Smooth muscle cell (in vitro differentiated cells): ENCODE data around the gene MAD1L1. TPM values are rescaled to one million over a fixed set of nuclear protein-coding genes. Genes with fewer than 3 reads are reported as not detected.
"Not testable (repeated sequence)": the region's sequence is repeated elsewhere in the genome, so short reads cannot be mapped to it uniquely, and the experiment has no call there.

ENCODE experiments used
- DNase-seq: peaks from one replicate; lab custom pipeline; 2025; ENCODE audit not compliant: unreplicated experiment; lab: John Stamatoyannopoulos, UW
- H2AFZ ChIP-seq: fragments of 200-600 bp; sonication (generic); 2 replicates; pipeline ENCODE4 v1.6.0; 2016; ENCODE audit warnings: antibody characterized with exemption, low read depth, mild to moderate bottlenecking
- H3F3A ChIP-seq: fragments of 200-600 bp; sonication (generic); 2 replicates; pipeline ENCODE4 v1.6.0; 2017; ENCODE audit warnings: antibody characterized with exemption, low read depth
- H3K27ac ChIP-seq: fragments of 200-600 bp; sonication (generic); 2 replicates; pipeline ENCODE4 v1.5.1; 2016; ENCODE audit warnings: low read depth, mild to moderate bottlenecking
- H3K27me3 ChIP-seq: fragments of 200-600 bp; sonication (generic); 2 replicates; pipeline ENCODE4 v1.6.1; 2016; ENCODE audit warnings: low read depth, mild to moderate bottlenecking
- H3K36me3 ChIP-seq: fragments of 200-600 bp; sonication (generic); 2 replicates; pipeline ENCODE4 v1.5.1; 2016; ENCODE audit warnings: low read depth
- H3K4me1 ChIP-seq: fragments of 200-600 bp; sonication (generic); 2 replicates; pipeline ENCODE4 v1.5.1; 2016; ENCODE audit warnings: low read depth
- H3K4me2 ChIP-seq: fragments of 200-600 bp; sonication (generic); 2 replicates; pipeline ENCODE4 v1.6.0; 2016; ENCODE audit warnings: mild to moderate bottlenecking
- H3K4me3 ChIP-seq: fragments of 200-600 bp; sonication (generic); 2 replicates; pipeline ENCODE4 v1.5.1; 2016; ENCODE audit warnings: mild to moderate bottlenecking
- H3K79me2 ChIP-seq: fragments of 200-600 bp; sonication (generic); 2 replicates; pipeline ENCODE4 v1.6.0; 2016; ENCODE audit warnings: low read depth, mild to moderate bottlenecking
- H3K9ac ChIP-seq: fragments of 200-600 bp; sonication (generic); 2 replicates; pipeline ENCODE4 v1.6.0; 2016; ENCODE audit warnings: low read depth
- H3K9me3 ChIP-seq: fragments of 200-600 bp; sonication (generic); replicated peaks from 2 replicates; pipeline ENCODE4 v1.5.1; 2016; ENCODE audit warnings: low read depth
- H4K20me1 ChIP-seq: fragments of 200-600 bp; sonication (generic); 2 replicates; pipeline ENCODE4 v1.6.0; 2016; ENCODE audit warnings: low read depth
- CTCF ChIP-seq: fragments of 200-600 bp; sonication (generic); IDR thresholded peaks from 2 replicates; pipeline ENCODE4 v1.5.1; 2017; ENCODE audit warnings: borderline replicate concordance, mild to moderate bottlenecking, antibody characterized with exemption; ENCODE audit not compliant: insufficient read depth, poor library complexity, severe bottlenecking
- WGBS: methylation state at CpG from one replicate; pipeline ENCODE4 v1.1.7; 2016; ENCODE audit warnings: low lambda C conversion rate; 5-methylcytosine and 5-hydroxymethylcytosine counted together
- polyA plus RNA-seq: library from polyadenylated mRNA; unstranded; fragments of >200 nt; fragmentation: Nextera tagmentation; extraction: Ambion mirVana; gene quantifications from 2 replicates; pipeline ENCODE4 v1.2.1, GENCODE V29; 2016
- total RNA-seq: library from RNA; depleted of rRNA; stranded (reverse); fragments of >200 nt; gene quantifications from 2 replicates; pipeline ENCODE4 v1.2.3, GENCODE V29; 2014

Gene MAD1L1
- total and polyA plus RNA-seq, 2 experiments from 2014 or later, result 33.4 to 60.7 TPM

GRCh38 chr7:2036786-2037185 is 196.0 kb downstream of the MAD1L1 start:
- Histone ChIP-seq H2AFZ (no peak overlapping the region), H3K4me3 (no peak overlapping the region), H3K4me2 (no peak overlapping the region), H3K27me3 (no peaks in the 10 kb centered on the region), H3K36me3 (no peaks in the 10 kb centered on the region), H3K9me3 (no peaks in the 10 kb centered on the region), H4K20me1 (peaks cover 14% of the 10 kb centered on the region), H3F3A (no peaks in the 10 kb centered on the region), H3K79me2 (no peaks in the 10 kb centered on the region), H3K4me1 (no peaks in the 10 kb centered on the region), H3K27ac (no peak overlapping the region), H3K9ac (no peak overlapping the region)
- no peak for TF ChIP-seq CTCF
- no peak for DNase-seq
- 93% methylated on average over 20 of the region's 20 CpGs for WGBS

GRCh38 chr7:2036201-2036600 is 196.5 kb downstream of the MAD1L1 start:
- H3K27ac ChIP-seq, H3K36me3 ChIP-seq, H3K4me1 ChIP-seq, H3K9ac ChIP-seq, DNase-seq, H3K4me3 ChIP-seq, H3K9me3 ChIP-seq, H3K4me2 ChIP-seq, H3F3A ChIP-seq, H2AFZ ChIP-seq, H3K79me2 ChIP-seq, H3K27me3 ChIP-seq: not testable (repeated sequence)
- 95% methylated on average over 13 of the region's 16 CpGs for WGBS
- peaks cover 19% of the 10 kb centered on the region for H4K20me1 ChIP-seq

GRCh38 chr7:2034291-2035201 is 198.2 kb downstream of the MAD1L1 start:
- Histone ChIP-seq H3K27me3 (no peaks in the 10 kb centered on the region), H3K9ac (no peak overlapping the region), H4K20me1 (peaks cover 19% of the 10 kb centered on the region), H3F3A (no peaks in the 10 kb centered on the region), H2AFZ (no peak overlapping the region), H3K79me2 (no peaks in the 10 kb centered on the region), H3K4me1 (no peaks in the 10 kb centered on the region), H3K9me3 (no peaks in the 10 kb centered on the region), H3K4me2 (no peak overlapping the region), H3K36me3 (no peaks in the 10 kb centered on the region), H3K27ac (no peak overlapping the region), H3K4me3 (no peak overlapping the region)
- TF ChIP-seq CTCF, result no peak
- WGBS, result 95% methylated on average over 20 of the region's 20 CpGs
- no peak for DNase-seq

- peaks cover 1% of the 10 kb centered on the region for H3K9me3 ChIP-seq
- H3K9ac ChIP-seq, result no peak overlapping the region
- no peak overlapping the region for H2AFZ ChIP-seq
- no peak overlapping the region for H3K27ac ChIP-seq
- TF ChIP-seq CTCF, result no peak
- 99% methylated on average over 13 of the region's 13 CpGs for WGBS
- no peaks in the 10 kb centered on the region for H3K36me3 ChIP-seq
- H4K20me1 ChIP-seq, result peaks cover 19% of the 10 kb centered on the region
- no peaks in the 10 kb centered on the region for H3K79me2 ChIP-seq
- H3K4me3 ChIP-seq, result no peak overlapping the region
- H3K4me1 ChIP-seq, result no peaks in the 10 kb centered on the region
- H3K4me2 ChIP-seq, result no peak overlapping the region
- no peaks in the 10 kb centered on the region for H3K27me3 ChIP-seq
- DNase-seq, result no peak
- H3F3A ChIP-seq, result no peaks in the 10 kb centered on the region
These were observed 199.1 kb downstream of the MAD1L1 start for GRCh38 chr7:2033586-2034135.
